Activated B cell treated with CpG ODN at 0.5 μM for 24 hours (primary cell): Measurements from ENCODE around the gene PTPN13. TPM values are rescaled to one million over a fixed set of nuclear protein-coding genes. Genes with fewer than 3 reads are reported as not detected.

Experiments used
- ATAC-seq: fragments of 200-7000 bp; cut with Tn5 transposase; one replicate; pipeline ENCODE4 v1.10.0; 2021; ENCODE audit warnings: low read depth, mild to moderate bottlenecking, moderate library complexity
- CTCF ChIA-PET: fragments of 350-600 bp; sonication (Branson Sonifier 250); formaldehyde crosslinking; loops from one replicate; lab custom pipeline; 2021; ENCODE audit warnings: antibody characterized with exemption; lab: Charles Lee
- POLR2A ChIA-PET: fragments of 350-600 bp; sonication (Branson Sonifier 250); formaldehyde crosslinking; loops from one replicate; lab custom pipeline; 2021; ENCODE audit warnings: antibody characterized with exemption; lab: Charles Lee
- DNase-seq: peaks from one replicate; pipeline ENCODE4 v3.0.0; 2022
- H3K27ac Mint-ChIP-seq: one replicate; pipeline ENCODE4 v1.8.0; 2020; ENCODE audit warnings: mixed read lengths
- H3K27me3 Mint-ChIP-seq: one replicate; pipeline ENCODE4 v1.8.0; 2021; ENCODE audit warnings: mixed read lengths
- H3K36me3 Mint-ChIP-seq: one replicate; pipeline ENCODE4 v1.8.0; 2021; ENCODE audit warnings: low read depth, mixed read lengths
- H3K4me1 Mint-ChIP-seq: one replicate; pipeline ENCODE4 v1.8.0; 2021; ENCODE audit warnings: mixed read lengths
- H3K4me3 Mint-ChIP-seq: one replicate; pipeline ENCODE4 v1.8.0; 2020; ENCODE audit warnings: mild to moderate bottlenecking, mixed read lengths
- H3K9me3 Mint-ChIP-seq: one replicate; pipeline ENCODE4 v1.8.0; 2020; ENCODE audit warnings: mixed read lengths
- intact Hi-C: fragments of 100-400 bp; cut with micrococcal nuclease; formaldehyde crosslinking; loops from one replicate; pipeline ENCODE4 v1.15.1; 2024
- total RNA-seq: library from RNA; stranded (reverse); gene quantifications from 2 replicates; pipeline ENCODE4 v1.2.3, GENCODE V29; 2022
- TF ChIP-seq, protein P1 (sequence below): fragments of 200-600 bp; IDR thresholded peaks from one replicate; pipeline ENCODE4 v1.8.0; 2022; ENCODE audit warnings: antibody characterized with exemption, mild to moderate bottlenecking

PTPN13 gene
- total RNA-seq, 1 donor from 2014 or later = 0.07 TPM

DNA sequence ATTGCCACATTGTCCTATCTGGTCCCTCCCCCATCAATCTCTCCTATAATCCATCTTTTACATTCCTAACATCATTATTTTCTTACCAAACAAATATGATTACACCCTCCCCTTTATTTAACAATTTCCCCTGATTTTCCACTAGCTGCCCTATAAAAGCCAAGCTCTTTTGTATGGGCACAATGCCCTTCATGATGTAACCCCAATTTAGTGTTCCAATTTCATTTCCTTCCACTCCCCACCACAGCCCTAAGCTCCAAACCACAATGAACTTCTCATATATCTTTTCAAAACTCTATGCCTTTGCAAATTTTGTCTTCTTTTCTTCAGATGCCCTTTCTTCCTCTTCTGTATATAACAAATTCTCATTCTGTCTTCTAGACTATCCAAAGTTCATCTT is 39.5 kb upstream of the PTPN13 start:
- Mint-ChIP-seq H3K9me3 (no peaks in the 10 kb centered on the region), H3K4me1 (no peaks in the 10 kb centered on the region), H3K4me3 (no peak overlapping the region), H3K27me3 (peaks cover 5% of the 10 kb centered on the region), H3K36me3 (no peaks in the 10 kb centered on the region), H3K27ac (no peak overlapping the region)
- CTCF ChIA-PET = no interaction called here
- TF ChIP-seq, protein P1, sequence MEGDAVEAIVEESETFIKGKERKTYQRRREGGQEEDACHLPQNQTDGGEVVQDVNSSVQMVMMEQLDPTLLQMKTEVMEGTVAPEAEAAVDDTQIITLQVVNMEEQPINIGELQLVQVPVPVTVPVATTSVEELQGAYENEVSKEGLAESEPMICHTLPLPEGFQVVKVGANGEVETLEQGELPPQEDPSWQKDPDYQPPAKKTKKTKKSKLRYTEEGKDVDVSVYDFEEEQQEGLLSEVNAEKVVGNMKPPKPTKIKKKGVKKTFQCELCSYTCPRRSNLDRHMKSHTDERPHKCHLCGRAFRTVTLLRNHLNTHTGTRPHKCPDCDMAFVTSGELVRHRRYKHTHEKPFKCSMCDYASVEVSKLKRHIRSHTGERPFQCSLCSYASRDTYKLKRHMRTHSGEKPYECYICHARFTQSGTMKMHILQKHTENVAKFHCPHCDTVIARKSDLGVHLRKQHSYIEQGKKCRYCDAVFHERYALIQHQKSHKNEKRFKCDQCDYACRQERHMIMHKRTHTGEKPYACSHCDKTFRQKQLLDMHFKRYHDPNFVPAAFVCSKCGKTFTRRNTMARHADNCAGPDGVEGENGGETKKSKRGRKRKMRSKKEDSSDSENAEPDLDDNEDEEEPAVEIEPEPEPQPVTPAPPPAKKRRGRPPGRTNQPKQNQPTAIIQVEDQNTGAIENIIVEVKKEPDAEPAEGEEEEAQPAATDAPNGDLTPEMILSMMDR = no peak
- intact Hi-C loops = no loop called here
- POLR2A ChIA-PET = no interaction called here
- no peak for DNase-seq
- no peak for ATAC-seq

DNA sequence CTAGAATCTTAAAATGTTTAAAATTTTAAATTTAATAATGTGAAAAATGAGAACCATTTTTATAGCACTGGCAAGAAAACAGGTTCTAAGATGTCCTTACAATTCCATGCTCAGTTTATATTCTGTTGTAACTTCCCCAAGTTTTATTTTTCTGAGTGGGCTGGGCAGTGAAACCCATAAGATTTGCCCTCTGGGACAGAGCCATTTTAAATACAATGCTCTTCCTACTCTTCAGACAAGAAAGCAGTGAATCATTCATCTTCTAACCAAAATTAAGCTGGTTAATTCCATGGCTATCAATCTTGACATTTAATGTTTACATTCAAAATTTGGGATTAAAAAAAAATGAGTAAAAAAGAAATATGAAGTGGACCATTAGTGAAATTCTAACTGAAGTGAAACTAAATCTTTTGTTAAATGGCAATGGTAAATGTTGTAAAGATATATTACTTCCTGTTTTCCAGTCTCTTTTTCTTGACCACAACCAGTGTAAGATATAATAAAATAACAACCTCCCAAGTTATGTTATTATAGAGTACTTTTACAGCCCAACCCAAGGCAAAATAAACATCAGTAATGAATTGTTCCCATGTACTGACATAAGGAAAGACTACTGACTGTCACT is 37.2 kb upstream of the PTPN13 start:
- Mint-ChIP-seq H3K9me3 (no peaks in the 10 kb centered on the region), H3K27me3 (peaks cover 5% of the 10 kb centered on the region), H3K4me1 (no peaks in the 10 kb centered on the region), H3K36me3 (no peaks in the 10 kb centered on the region), H3K4me3 (no peak overlapping the region), H3K27ac (no peak overlapping the region)
- no peak for ATAC-seq
- ChIA-PET CTCF (no interaction called here), POLR2A (no interaction called here)
- intact Hi-C loops = no loop called here
- TF ChIP-seq, protein P1 = no peak
- DNase-seq = no peak

DNA sequence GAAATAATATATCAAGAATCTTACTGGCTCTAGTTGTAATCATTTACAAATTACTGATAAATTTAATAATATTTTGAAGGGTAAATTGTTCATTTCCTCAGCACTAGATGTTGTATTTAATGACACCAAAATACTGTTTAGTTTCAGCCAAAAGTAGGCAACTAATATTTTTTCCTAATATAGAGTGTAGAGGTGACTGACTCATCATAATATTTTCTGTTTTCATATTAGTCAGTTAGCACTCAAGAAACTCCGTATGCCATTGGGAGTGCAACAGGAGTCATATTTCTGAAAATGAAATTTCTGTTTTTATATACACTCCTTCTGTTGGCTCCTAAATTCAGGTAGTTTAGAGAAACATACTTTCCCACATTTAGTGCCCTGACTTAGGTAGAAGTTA is 36.6 kb upstream of the PTPN13 start:
- no peak for DNase-seq
- H3K9me3 Mint-ChIP-seq = no peaks in the 10 kb centered on the region
- H3K4me3 Mint-ChIP-seq = no peak overlapping the region
- CTCF ChIA-PET = no interaction called here
- ATAC-seq = no peak
- intact Hi-C loops = no loop called here
- POLR2A ChIA-PET = no interaction called here
- H3K36me3 Mint-ChIP-seq = no peaks in the 10 kb centered on the region
- TF ChIP-seq, protein P1 = no peak
- H3K4me1 Mint-ChIP-seq = no peaks in the 10 kb centered on the region
- H3K27me3 Mint-ChIP-seq = peaks cover 5% of the 10 kb centered on the region
- no peak overlapping the region for H3K27ac Mint-ChIP-seq

DNA sequence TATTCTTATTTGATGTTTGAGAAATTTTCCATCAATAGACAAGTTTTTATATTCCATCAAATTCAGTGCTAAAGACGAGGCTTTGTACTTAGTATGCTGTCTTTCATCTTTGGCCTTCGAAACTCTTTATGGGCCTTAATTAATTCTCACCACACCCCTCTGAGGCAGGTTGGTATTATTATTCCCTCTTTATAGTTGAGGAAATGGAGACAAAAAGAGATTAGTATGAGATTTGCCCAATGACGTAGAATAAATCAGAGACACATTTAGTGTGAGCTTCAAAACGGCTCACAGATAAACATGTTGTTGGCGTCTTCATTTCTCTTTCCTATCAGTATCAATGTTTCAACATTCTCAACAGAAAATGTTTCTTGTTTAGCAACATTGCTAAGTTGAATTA is 35.9 kb upstream of the PTPN13 start:
- ChIA-PET POLR2A (no interaction called here), CTCF (no interaction called here)
- Mint-ChIP-seq H3K4me1 (no peaks in the 10 kb centered on the region), H3K36me3 (no peaks in the 10 kb centered on the region), H3K9me3 (no peaks in the 10 kb centered on the region), H3K27me3 (peaks cover 9% of the 10 kb centered on the region), H3K4me3 (no peak overlapping the region), H3K27ac (no peak overlapping the region)
- intact Hi-C loops = no loop called here
- TF ChIP-seq, protein P1 = no peak
- no peak for ATAC-seq
- DNase-seq = no peak

DNA sequence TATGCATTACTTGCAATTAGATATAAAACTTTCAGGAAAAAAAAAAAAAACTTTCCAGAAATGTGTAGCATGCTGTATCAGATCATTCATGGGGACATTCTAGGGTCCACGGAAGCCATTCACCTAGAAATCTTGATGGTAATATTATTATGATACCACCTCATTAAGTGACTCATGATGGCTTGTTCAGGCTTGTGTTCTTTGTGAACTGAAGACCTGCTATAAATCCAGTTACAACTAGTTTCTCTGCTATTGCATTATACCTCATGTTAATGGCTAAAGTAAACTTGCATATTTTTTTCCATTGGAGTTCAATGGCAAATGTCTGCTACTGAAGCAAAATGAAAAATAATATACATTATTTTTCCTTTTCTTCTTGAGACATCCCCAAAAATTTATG is 35.3 kb upstream of the PTPN13 start:
- Mint-ChIP-seq H3K27ac (no peak overlapping the region), H3K4me3 (no peak overlapping the region), H3K4me1 (no peaks in the 10 kb centered on the region), H3K36me3 (no peaks in the 10 kb centered on the region), H3K27me3 (peaks cover 9% of the 10 kb centered on the region), H3K9me3 (no peaks in the 10 kb centered on the region)
- DNase-seq (no peak), ATAC-seq (no peak)
- TF ChIP-seq, protein P1 = no peak
- POLR2A ChIA-PET = no interaction called here
- intact Hi-C loops = no loop called here
- CTCF ChIA-PET = no interaction called here
